Measurements from ENCODE around the gene KRTAP21-1. TPM values are rescaled to one million over a fixed set of nuclear protein-coding genes. Genes with fewer than 3 reads are reported as not detected.

KRTAP21-1 gene
- total RNA-seq, 1 experiment from 2014 or later: not detected

GRCh38 chr21:30793581-30794314 is 38.5 kb upstream of the KRTAP21-1 start:
- Histone ChIP-seq H3K27me3 (ENCODE audit: insufficient read depth, low read length) (no peaks in the 10 kb centered on the region), H2BK5ac (ENCODE audit: insufficient read length, low read length) (no peak overlapping the region), H3K9ac (ENCODE audit: extremely low read depth, insufficient read length, low read length) (no peak overlapping the region), H3K14ac (ENCODE audit: insufficient read depth, low read length) (no peak overlapping the region), H2BK15ac (ENCODE audit: low read depth, low read length) (no peak overlapping the region), H3K4ac (ENCODE audit: low read depth, low read length) (no peak overlapping the region), H4K8ac (replicated peaks; ENCODE audit: insufficient read length, low read depth, low read length) (no peak overlapping the region), H3K79me1 (ENCODE audit: insufficient read depth, low read depth, low read length, poor library complexity, severe bottlenecking) (no peaks in the 10 kb centered on the region), H2BK12ac (ENCODE audit: insufficient read length, low read depth, low read length) (no peak overlapping the region), H3K79me2 (ENCODE audit: insufficient read depth, low read length) (no peaks in the 10 kb centered on the region), H4K20me1 (ENCODE audit: control insufficient read depth, insufficient read depth, insufficient read length) (no peaks in the 10 kb centered on the region), H2AK5ac (ENCODE audit: insufficient read length, low read length) (no peak overlapping the region), H3K18ac (ENCODE audit: insufficient read length, low read depth, low read length) (no peak overlapping the region), H2AFZ (ENCODE audit: low read length) (no peak overlapping the region), H4K91ac (ENCODE audit: insufficient read length, low read depth, low read length) (no peak overlapping the region), H2BK20ac (ENCODE audit: low read depth, low read length, poor library complexity, severe bottlenecking) (no peak overlapping the region), H3K4me2 (ENCODE audit: insufficient read depth, insufficient read length, low read length) (no peak overlapping the region), H3T11ph (ENCODE audit: low read length) (no peak overlapping the region), H3K23ac (ENCODE audit: insufficient read length, low read depth, low read length) (no peak overlapping the region), H3K4me1 (ENCODE audit: insufficient read depth, low read length) (no peaks in the 10 kb centered on the region), H2BK120ac (ENCODE audit: low read depth, low read length, poor library complexity, severe bottlenecking) (no peak overlapping the region), H3K23me2 (ENCODE audit: insufficient read length, low read depth, low read length, poor library complexity, severe bottlenecking) (no peaks in the 10 kb centered on the region), H3K9me3 (ENCODE audit: control insufficient read depth, low read depth, low read length) (no peaks in the 10 kb centered on the region), H3K27ac (ENCODE audit: insufficient read length, low read depth, low read length) (no peak overlapping the region), H4K5ac (ENCODE audit: insufficient read length, low read depth, low read length) (no peak overlapping the region), H3K56ac (ENCODE audit: insufficient read length, low read depth, low read length) (no peak overlapping the region)
- TF ChIP-seq CTCF (conservative IDR thresholded peaks at IDR 0.05): no peak
- peaks cover 0 to 8% of the 10 kb centered on the region in 2 experiments; a peak in 2 of 5 replicates for H3K9me3 Mint-ChIP-seq
- H3K4me1 Mint-ChIP-seq: no peaks in the 10 kb centered on the region
- no peak overlapping the region for H3K4me3 Mint-ChIP-seq
- WGBS (ENCODE audit: extremely low coverage, insufficient read length, low lambda C conversion rate): no CpG with 5 or more reads among the region's 2 CpGs
- H3K36me3 Mint-ChIP-seq (ENCODE audit: insufficient read depth in 1 of 3, low read depth in 3 of 3): peaks cover 0 to 7% (median 0%) of the 10 kb centered on the region in 3 experiments; a peak in 2 of 7 replicates
- no peak overlapping the region for H3K27ac Mint-ChIP-seq
- H3K27me3 Mint-ChIP-seq (ENCODE audit: low read depth): peaks cover 1% of the 10 kb centered on the region; the same call in 1 of the 2 replicates
- DNase-seq: no peak
